Keratinocyte (primary cell): ENCODE results near the gene C2CD3.

Source experiments
- EZH2 ChIP-seq: IDR thresholded peaks from one replicate; pipeline ENCODE4 v1.6.1; 2012; ENCODE audit warnings: inconsistent platforms, mild to moderate bottlenecking, low read length, moderate library complexity
- TF ChIP-seq, protein P1 (sequence below), 3 experiments: IDR thresholded peaks in 1 of 3; conservative IDR thresholded peaks in 1 of 3; optimal IDR thresholded peaks in 1 of 3; 2 replicates in 2 of 3; 3 replicates in 1 of 3; pipeline versions ENCODE3 to v1.5.1; 2011; ENCODE audit warnings: low read length in 3 of 3, mild to moderate bottlenecking in 3 of 3, moderate library complexity in 2 of 3, control low read depth in 1 of 3, inconsistent platforms in 1 of 3; ENCODE audit not compliant: insufficient read depth in 2 of 3; ENCODE audit errors: extremely low read depth in 1 of 3

DNA sequence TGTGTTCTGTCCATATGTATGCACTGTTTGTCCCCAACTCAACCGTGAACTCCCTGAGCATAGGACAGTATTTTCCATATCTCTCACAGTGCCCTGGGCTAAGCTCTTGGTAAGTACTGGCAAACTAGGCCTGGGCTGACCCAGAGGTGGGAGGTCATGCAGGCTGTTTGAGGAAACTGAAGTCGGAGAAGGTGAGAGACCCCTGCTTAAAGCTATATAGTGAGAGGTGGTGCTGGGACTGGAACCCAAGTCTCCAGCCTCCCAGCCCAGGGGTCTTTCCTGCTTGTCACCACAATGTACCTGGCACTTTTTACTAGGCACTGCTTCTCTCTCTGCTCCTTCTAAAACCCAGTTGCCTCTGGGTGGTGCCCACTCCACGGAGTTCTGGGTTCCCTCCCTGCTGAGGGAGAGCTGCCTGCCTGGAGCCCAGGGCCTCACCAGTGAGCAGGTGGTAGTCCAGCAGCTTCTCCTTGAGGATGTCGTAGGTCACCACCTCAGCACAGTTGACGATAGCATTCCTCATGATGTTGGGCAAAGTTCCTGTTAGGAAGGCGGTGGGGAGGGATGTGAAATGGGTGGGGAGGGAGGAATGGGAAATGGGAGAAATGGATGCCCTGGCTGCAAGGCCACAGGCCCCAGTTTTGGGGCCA, 166.6 kb downstream of the C2CD3 start:
- TF ChIP-seq, protein P1, sequence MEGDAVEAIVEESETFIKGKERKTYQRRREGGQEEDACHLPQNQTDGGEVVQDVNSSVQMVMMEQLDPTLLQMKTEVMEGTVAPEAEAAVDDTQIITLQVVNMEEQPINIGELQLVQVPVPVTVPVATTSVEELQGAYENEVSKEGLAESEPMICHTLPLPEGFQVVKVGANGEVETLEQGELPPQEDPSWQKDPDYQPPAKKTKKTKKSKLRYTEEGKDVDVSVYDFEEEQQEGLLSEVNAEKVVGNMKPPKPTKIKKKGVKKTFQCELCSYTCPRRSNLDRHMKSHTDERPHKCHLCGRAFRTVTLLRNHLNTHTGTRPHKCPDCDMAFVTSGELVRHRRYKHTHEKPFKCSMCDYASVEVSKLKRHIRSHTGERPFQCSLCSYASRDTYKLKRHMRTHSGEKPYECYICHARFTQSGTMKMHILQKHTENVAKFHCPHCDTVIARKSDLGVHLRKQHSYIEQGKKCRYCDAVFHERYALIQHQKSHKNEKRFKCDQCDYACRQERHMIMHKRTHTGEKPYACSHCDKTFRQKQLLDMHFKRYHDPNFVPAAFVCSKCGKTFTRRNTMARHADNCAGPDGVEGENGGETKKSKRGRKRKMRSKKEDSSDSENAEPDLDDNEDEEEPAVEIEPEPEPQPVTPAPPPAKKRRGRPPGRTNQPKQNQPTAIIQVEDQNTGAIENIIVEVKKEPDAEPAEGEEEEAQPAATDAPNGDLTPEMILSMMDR (optimal IDR thresholded peaks at IDR 0.05 in 1 of 3, IDR thresholded peaks at IDR 0.05 in 1 of 3, conservative IDR thresholded peaks at IDR 0.05 in 1 of 3; ENCODE audit: extremely low read depth in 1 of 3, insufficient read depth in 2 of 3, low read length in 3 of 3): no peak
- TF ChIP-seq EZH2: no peak
